Lower leg skin (tissue), 3 donors: ENCODE results near the gene PPIF.

Experiments
- POLR2A ChIP-seq, 2 donors: fragments of 450-650 bp; IDR thresholded peaks; one replicate each; pipeline ENCODE4 v1.6.1; 2016 to 2017; ENCODE audit warnings: antibody characterized with exemption in 2 of 2, mild to moderate bottlenecking in 1 of 2, moderate library complexity in 1 of 2
- TF ChIP-seq, protein P1 (sequence below), 3 donors: fragments of 450-650 bp; IDR thresholded peaks; one replicate each; pipeline ENCODE4 v1.5.1; 2016; ENCODE audit warnings: antibody characterized with exemption in 3 of 3, mild to moderate bottlenecking in 3 of 3, moderate library complexity in 2 of 3

- TF ChIP-seq, protein P1, sequence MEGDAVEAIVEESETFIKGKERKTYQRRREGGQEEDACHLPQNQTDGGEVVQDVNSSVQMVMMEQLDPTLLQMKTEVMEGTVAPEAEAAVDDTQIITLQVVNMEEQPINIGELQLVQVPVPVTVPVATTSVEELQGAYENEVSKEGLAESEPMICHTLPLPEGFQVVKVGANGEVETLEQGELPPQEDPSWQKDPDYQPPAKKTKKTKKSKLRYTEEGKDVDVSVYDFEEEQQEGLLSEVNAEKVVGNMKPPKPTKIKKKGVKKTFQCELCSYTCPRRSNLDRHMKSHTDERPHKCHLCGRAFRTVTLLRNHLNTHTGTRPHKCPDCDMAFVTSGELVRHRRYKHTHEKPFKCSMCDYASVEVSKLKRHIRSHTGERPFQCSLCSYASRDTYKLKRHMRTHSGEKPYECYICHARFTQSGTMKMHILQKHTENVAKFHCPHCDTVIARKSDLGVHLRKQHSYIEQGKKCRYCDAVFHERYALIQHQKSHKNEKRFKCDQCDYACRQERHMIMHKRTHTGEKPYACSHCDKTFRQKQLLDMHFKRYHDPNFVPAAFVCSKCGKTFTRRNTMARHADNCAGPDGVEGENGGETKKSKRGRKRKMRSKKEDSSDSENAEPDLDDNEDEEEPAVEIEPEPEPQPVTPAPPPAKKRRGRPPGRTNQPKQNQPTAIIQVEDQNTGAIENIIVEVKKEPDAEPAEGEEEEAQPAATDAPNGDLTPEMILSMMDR (IDR thresholded peaks at IDR 0.05), result no peak
- TF ChIP-seq POLR2A (IDR thresholded peaks at IDR 0.05), result no peak
Observed at GRCh38 chr10:79329529-79329928, 17.7 kb upstream of the PPIF start.
